Left ventricle myocardium inferior (tissue), 1 donor: ENCODE data around the gene GPR162. TPM values are rescaled to one million over a fixed set of nuclear protein-coding genes. Genes with fewer than 3 reads are reported as not detected.

Source experiments
- DNase-seq: peaks from one replicate; pipeline ENCODE4 v3.0.0-alpha.2; 2020
- H3K27ac ChIP-seq: fragments of 200-600 bp; replicated peaks from 2 replicates; pipeline ENCODE4 v1.8.0; 2021
- H3K27me3 ChIP-seq: fragments of 200-600 bp; 2 replicates; pipeline ENCODE4 v1.8.0; 2021; ENCODE audit warnings: low read depth
- H3K36me3 ChIP-seq: fragments of 200-600 bp; 2 replicates; pipeline ENCODE4 v1.8.0; 2021
- H3K4me1 ChIP-seq: fragments of 200-600 bp; 2 replicates; pipeline ENCODE4 v1.8.0; 2021
- H3K4me3 ChIP-seq: fragments of 200-600 bp; 2 replicates; pipeline ENCODE4 v1.8.0; 2021; ENCODE audit warnings: mild to moderate bottlenecking, moderate library complexity
- H3K9me3 ChIP-seq: fragments of 200-600 bp; replicated peaks from 2 replicates; pipeline ENCODE4 v1.8.0; 2021
- CTCF ChIP-seq: fragments of 200-600 bp; IDR thresholded peaks from 2 replicates; pipeline ENCODE4 v1.8.0; 2021; ENCODE audit warnings: antibody characterized with exemption, mild to moderate bottlenecking, borderline replicate concordance
- intact Hi-C: fragments of 100-400 bp; cut with micrococcal nuclease; formaldehyde crosslinking; loops from one replicate; pipeline ENCODE4 v1.11.0; 2022
- total RNA-seq: library from RNA; stranded (reverse); fragmentation: NEBNext Ultra II Directional; extraction: Animal tissue kit (Norgen Biotek cat#: 25700); gene quantifications from one replicate; pipeline ENCODE4 v1.2.1, GENCODE V29; 2021
- donor health status: DM: no; HTN: yes; CAD: no; lungs with severe emphysema.

Gene GPR162
- total RNA-seq, 1 donor from 2014 or later: 6.5 TPM

GRCh38 chr12:6774499-6775062 is 47.0 kb upstream of the GPR162 start:
- peaks cover 10% of the 10 kb centered on the region for H3K36me3 ChIP-seq
- TF ChIP-seq CTCF: no peak
- intact Hi-C loops: no loop called here
- H3K4me3 ChIP-seq: no peak overlapping the region
- peaks cover 29% of the 10 kb centered on the region for H3K27me3 ChIP-seq
- H3K4me1 ChIP-seq: peaks cover 35% of the 10 kb centered on the region
- H3K27ac ChIP-seq: no peak overlapping the region
- no peaks in the 10 kb centered on the region for H3K9me3 ChIP-seq
- no peak for DNase-seq

GRCh38 chr12:6775185-6776174 is 46.1 kb upstream of the GPR162 start:
- TF ChIP-seq CTCF: no peak
- peaks cover 31% of the 10 kb centered on the region for H3K4me1 ChIP-seq
- intact Hi-C loops: no loop called here
- peaks cover 1% of the 10 kb centered on the region for H3K36me3 ChIP-seq
- DNase-seq: no peak
- no peak overlapping the region for H3K27ac ChIP-seq
- peaks cover 29% of the 10 kb centered on the region for H3K27me3 ChIP-seq
- no peaks in the 10 kb centered on the region for H3K9me3 ChIP-seq
- H3K4me3 ChIP-seq: no peak overlapping the region

GRCh38 chr12:6777386-6777785 is 44.2 kb upstream of the GPR162 start:
- Histone ChIP-seq H3K27me3 (peaks cover 29% of the 10 kb centered on the region), H3K36me3 (no peaks in the 10 kb centered on the region), H3K4me3 (no peak overlapping the region), H3K27ac (peak overlapping the region; percentile 83), H3K9me3 (no peaks in the 10 kb centered on the region), H3K4me1 (peaks cover 21% of the 10 kb centered on the region)
- intact Hi-C loops: no loop called here
- no peak for DNase-seq
- no peak for TF ChIP-seq CTCF

GRCh38 chr12:6778217-6778573 is 43.4 kb upstream of the GPR162 start:
- no peaks in the 10 kb centered on the region for H3K36me3 ChIP-seq
- H3K27me3 ChIP-seq: peaks cover 23% of the 10 kb centered on the region
- H3K4me3 ChIP-seq: peak overlapping the region; percentile 63
- peak overlapping the region; percentile 83 for H3K27ac ChIP-seq
- no peaks in the 10 kb centered on the region for H3K9me3 ChIP-seq
- peaks cover 21% of the 10 kb centered on the region for H3K4me1 ChIP-seq
- DNase-seq: peak; percentile 43
- TF ChIP-seq CTCF: no peak
- intact Hi-C loops: no loop called here

- Histone ChIP-seq H3K9me3 (no peaks in the 10 kb centered on the region), H3K36me3 (no peaks in the 10 kb centered on the region), H3K27me3 (peaks cover 17% of the 10 kb centered on the region), H3K4me3 (peak overlapping the region; percentile 63), H3K4me1 (peaks cover 18% of the 10 kb centered on the region), H3K27ac (peak overlapping the region; percentile 83)
- intact Hi-C loops: no loop called here
- DNase-seq: peak; percentile 94
- peak; percentile 97 for TF ChIP-seq CTCF
These were observed 42.8 kb upstream of the GPR162 start for GRCh38 chr12:6778574-6779550.
